GM12874 (cell line): ENCODE results near the gene FASTKD1.

ENCODE experiments used
- TF ChIP-seq, protein P1 (sequence below): IDR thresholded peaks from 2 replicates; pipeline ENCODE4 v1.5.1; 2011; ENCODE audit warnings: low read depth, mild to moderate bottlenecking, control low read depth, low read length, moderate library complexity; ENCODE audit not compliant: insufficient read depth

Gene FASTKD1, protein sequence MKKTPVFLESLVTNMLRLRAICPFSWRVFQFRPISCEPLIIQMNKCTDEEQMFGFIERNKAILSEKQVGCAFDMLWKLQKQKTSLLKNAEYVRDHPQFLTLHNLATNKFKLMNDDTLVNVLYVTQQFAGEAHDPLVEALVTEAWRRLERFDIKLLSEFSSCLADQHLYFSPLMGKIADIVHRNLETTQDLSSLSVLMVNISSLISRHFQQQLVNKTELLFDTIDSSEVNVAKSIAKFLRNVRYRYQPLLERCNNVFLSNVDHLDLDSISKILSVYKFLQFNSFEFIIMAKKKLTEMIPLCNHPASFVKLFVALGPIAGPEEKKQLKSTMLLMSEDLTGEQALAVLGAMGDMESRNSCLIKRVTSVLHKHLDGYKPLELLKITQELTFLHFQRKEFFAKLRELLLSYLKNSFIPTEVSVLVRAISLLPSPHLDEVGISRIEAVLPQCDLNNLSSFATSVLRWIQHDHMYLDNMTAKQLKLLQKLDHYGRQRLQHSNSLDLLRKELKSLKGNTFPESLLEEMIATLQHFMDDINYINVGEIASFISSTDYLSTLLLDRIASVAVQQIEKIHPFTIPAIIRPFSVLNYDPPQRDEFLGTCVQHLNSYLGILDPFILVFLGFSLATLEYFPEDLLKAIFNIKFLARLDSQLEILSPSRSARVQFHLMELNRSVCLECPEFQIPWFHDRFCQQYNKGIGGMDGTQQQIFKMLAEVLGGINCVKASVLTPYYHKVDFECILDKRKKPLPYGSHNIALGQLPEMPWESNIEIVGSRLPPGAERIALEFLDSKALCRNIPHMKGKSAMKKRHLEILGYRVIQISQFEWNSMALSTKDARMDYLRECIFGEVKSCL

DNA sequence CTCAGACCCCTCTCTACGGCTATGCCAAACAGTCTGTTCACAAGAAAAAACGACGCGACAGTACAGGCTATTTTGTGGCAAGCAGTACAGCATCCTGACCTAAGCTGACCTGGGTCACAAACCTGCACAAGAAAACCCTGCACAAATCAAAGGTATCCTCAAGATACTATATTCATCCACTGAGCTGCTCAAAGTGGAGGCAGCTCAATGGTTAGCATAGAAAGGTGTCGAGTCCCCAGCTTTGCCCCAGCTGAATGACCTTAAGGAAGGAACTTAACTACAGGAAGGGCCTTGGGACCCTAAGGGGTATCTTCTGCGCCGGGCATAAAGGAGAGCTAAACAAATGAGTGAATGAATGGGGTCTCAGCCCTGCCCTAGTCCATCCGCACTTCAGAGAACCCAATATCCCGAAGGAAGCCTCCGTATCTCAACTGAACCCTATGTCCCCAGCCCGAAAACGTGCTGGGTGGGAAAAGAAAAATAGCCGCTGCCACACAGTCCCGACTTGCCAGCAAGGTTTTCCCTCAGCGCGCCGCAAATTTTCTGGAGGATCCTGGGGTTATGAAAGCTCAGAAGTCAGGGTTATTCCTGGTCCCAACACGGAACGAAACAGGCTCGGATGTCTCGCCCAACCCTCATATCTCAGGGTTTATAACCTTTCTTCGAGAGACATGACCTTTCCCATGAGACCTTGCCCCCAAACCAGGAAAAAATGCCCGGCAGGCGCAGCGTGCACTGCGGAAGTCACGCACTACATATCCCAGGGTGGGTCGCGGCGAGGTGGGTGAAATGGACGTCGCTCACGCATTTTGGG lies at the start of gene FASTKD1:
TSS of gene FASTKD1 (minus strand) at position 706 of the 814 bp plus-strand sequence. CDS start 1,836 bp downstream, outside the sequence.
- TF ChIP-seq, protein P1, sequence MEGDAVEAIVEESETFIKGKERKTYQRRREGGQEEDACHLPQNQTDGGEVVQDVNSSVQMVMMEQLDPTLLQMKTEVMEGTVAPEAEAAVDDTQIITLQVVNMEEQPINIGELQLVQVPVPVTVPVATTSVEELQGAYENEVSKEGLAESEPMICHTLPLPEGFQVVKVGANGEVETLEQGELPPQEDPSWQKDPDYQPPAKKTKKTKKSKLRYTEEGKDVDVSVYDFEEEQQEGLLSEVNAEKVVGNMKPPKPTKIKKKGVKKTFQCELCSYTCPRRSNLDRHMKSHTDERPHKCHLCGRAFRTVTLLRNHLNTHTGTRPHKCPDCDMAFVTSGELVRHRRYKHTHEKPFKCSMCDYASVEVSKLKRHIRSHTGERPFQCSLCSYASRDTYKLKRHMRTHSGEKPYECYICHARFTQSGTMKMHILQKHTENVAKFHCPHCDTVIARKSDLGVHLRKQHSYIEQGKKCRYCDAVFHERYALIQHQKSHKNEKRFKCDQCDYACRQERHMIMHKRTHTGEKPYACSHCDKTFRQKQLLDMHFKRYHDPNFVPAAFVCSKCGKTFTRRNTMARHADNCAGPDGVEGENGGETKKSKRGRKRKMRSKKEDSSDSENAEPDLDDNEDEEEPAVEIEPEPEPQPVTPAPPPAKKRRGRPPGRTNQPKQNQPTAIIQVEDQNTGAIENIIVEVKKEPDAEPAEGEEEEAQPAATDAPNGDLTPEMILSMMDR = no peak

DNA sequence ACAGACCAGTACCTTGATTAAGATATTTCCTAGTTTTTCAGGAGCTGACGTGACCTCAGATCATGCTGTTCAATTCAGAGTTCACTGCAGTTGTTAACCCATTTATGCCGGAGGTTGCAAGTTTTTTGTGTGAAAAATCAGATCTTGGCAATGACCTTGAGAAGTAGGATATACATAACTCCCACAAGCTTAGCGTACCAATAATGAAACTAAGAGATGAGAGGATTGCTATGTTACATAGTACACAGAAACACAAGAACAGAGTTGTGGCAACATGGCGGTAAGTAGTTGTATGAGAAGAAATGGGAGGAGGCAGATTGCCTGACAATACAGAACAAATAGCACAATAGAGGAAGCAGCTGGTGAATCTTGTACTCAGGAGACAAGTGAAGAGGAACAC lies 49.6 kb upstream of the FASTKD1 start:
- TF ChIP-seq, protein P1 = no peak

DNA sequence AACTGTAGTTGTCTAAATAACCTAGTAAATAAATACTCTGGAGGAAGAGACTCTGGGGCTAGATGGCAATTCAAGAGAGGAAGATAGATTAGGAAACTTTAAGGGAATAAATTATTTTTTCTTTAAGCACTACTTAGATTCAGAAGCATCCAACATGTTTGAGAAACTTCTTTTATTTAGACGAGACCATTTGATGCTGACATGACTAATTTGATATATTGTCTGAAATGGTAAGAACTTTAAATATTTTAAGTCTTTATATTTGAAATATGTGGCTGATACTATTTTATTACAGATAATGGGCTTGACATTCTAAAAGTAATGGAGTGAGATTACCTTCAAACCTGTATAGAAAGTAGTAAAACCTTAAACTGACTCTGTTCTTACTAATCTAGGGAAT lies 46.8 kb upstream of the FASTKD1 start:
- TF ChIP-seq, protein P1 = no peak

DNA sequence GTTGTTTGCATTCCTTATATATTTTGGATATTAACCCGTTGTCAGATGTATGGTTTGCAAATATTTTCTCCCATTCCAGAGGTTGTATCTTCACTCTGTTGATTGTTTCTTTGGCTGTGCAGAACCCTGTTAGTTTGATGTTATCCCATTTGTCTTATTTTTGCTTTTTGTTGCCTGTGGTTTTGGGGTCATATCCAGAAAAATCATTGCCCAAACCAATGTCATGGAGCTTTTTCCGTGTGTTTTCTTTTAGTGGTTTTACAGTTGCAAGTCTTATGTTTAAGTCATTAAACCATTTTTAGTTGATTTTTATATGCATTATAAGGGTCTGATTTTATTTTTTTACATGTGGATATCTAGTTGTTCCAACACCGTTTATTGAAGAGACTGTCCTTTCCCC lies 46.3 kb upstream of the FASTKD1 start:
- TF ChIP-seq, protein P1 = no peak

DNA sequence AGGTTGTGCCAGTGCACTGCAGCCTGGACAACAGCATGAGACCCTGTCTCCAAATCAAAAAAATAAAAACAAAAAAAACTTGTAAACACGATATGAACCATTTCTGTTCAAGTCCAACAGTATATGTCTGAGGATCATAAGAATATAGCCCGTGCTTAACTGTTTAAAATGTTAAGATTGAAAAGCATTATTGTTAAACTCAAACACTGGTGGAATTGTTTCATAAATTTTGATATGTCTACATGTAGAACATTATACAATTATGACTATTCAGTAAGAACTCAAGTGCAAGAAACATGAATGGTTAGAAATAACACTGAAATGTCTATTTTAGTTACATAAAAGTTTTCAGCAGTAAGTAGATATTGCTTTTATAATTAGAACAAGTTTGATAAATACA lies 40.2 kb upstream of the FASTKD1 start:
- TF ChIP-seq, protein P1 = no peak

DNA sequence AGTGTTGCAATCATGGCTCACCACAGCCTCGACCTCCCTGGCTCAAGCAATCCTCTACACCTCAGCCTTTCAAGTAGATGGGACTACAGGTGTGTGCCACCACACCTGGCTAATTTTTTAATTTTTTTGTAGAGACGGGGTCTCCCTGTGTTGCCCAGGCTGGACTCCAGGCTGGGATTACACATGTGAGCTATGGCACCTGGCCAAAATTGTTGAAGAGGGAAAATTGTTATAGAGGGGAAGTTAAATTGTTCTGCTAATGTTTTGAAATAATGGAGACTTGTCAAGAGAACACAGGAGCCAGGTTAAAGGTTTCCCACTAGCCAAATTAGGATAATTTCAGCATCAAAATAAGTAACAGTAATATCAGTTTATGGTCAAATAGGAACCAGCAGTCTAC lies 35.6 kb upstream of the FASTKD1 start:
- TF ChIP-seq, protein P1 = no peak
